Spleen (tissue), 7 donors: ENCODE measurements around the gene CHD5.

Source experiments
- POLR2AphosphoS5 ChIP-seq, 3 donors: sonication (generic); formaldehyde crosslinking; IDR thresholded peaks; one replicate each; pipeline ENCODE4 v1.5.1; 2017; ENCODE audit warnings: antibody characterized with exemption in 3 of 3
- TF ChIP-seq, protein P1 (sequence below), 11 experiments: fragments of 200-600 bp in 7 of 11; fragments of 450-650 bp in 4 of 11; sonication (generic) in 4 of 11; IDR thresholded peaks in 8 of 11; conservative IDR thresholded peaks in 3 of 11; 1 replicate in 7 of 11; 2 replicates in 4 of 11; pipeline versions ENCODE4 v1.4.0 to v1.8.0; 2016 to 2021; ENCODE audit warnings: antibody characterized with exemption in 11 of 11, inconsistent platforms in 4 of 11, mild to moderate bottlenecking in 1 of 11
- donor health status: DM: no; HTN: no; CAD: no; lungs with moderate emphysema.
- donor health status: DM: no; HTN: no; CAD: no.
- donor health status: DM: no; HTN: no; CAD: no.

DNA sequence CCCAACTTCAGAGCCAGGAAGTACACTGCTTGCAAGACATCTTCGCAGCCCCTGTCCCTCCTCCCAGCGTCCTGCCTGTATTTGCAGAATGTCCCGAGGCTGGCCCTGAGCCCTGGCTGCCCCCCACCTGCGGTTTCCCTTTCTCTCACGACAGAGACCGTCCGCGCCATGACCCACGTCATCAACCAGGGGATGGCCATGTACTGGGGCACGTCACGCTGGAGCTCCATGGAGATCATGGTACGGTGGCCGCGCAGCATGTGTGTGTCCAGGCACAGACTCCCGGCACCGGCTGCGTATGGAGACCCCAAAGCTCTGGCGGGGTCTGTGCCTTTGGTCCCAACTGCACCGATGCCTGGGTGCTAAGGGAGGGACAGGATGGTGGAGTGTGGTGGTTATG is 85.9 kb downstream of the CHD5 start:
- TF ChIP-seq, protein P1, sequence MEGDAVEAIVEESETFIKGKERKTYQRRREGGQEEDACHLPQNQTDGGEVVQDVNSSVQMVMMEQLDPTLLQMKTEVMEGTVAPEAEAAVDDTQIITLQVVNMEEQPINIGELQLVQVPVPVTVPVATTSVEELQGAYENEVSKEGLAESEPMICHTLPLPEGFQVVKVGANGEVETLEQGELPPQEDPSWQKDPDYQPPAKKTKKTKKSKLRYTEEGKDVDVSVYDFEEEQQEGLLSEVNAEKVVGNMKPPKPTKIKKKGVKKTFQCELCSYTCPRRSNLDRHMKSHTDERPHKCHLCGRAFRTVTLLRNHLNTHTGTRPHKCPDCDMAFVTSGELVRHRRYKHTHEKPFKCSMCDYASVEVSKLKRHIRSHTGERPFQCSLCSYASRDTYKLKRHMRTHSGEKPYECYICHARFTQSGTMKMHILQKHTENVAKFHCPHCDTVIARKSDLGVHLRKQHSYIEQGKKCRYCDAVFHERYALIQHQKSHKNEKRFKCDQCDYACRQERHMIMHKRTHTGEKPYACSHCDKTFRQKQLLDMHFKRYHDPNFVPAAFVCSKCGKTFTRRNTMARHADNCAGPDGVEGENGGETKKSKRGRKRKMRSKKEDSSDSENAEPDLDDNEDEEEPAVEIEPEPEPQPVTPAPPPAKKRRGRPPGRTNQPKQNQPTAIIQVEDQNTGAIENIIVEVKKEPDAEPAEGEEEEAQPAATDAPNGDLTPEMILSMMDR (IDR thresholded peaks at IDR 0.05 in 8 of 11, conservative IDR thresholded peaks at IDR 0.05 in 3 of 11) = no peak
- TF ChIP-seq POLR2AphosphoS5 (IDR thresholded peaks at IDR 0.05) = peak in 1 of 3 donors; percentile 50
